NCI-H1417 treated with DMSO at 0.1 percent for 48 hours (cell line): Measurements from ENCODE around the gene HNRNPL.
"Not testable (repeated sequence)": the region's sequence is repeated elsewhere in the genome, so short reads cannot be mapped to it uniquely, and the experiment has no call there.

Source experiments
- DNase-seq: peaks from one replicate; lab custom pipeline; 2025; lab: John Stamatoyannopoulos, UW

The HNRNPL gene

DNA sequence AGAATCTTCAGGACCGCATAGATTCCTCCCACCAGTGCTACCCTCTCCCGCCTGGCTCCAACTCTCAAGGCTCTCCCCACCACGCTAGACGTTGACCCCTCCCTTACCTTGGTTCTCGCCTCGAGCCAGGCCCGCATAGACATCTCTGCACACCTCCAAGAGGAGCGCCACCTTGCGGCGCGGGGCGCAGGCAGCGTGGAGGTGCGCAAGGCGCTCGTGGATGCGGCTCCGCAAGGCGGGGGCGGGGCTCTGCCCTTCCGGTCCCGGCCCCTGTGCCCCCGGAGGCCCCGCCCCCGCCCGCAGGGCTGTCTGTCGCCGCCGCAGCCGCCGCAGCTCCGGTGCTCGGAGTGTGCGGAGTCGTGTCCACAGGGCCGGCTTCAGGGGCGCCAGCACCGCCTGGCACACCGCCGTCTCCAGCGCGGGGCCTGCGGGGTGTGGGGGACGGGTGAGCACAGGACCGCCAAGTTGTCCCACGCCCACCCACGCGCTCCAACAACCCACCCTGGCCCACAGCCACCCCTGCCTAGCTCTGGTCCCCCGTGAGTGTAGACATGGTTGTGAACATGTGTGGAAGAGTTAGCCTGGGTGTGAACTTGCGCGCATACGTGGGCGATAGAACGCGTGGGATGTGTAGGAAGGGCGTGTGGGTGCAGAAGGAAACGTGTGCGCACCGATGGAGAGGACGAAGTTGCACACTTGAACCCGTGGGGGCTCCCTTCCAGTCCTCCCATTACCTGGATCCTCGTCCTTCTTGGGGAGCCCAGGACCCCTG is 20.2 kb upstream of the HNRNPL start:
- DNase-seq: no peak

GRCh38 chr19:38869160-38869835 is 19.5 kb upstream of the HNRNPL start:
- no peak for DNase-seq

DNA sequence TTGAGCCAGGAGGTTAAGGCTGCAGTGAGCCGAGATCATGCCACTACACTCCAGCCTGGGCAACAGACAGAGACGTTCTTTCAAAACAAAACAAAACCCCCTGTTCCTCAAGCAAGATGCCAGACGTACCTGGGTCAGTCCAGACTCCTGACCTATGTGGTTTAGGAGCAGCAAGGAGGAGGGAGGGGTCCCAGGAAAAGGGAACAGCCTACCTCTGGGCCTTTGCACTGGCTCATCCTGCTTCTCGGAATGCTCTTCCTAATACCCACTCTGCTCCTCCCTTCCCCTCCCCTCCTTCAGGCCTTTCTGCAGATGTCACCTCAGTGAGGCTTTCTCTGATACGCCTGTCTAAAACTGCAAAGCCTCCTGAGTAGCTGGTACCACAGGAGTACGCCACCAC is 18.8 kb upstream of the HNRNPL start:
- no peak for DNase-seq

GRCh38 chr19:38867171-38867780 is 17.5 kb upstream of the HNRNPL start:
- DNase-seq: no peak

GRCh38 chr19:38862321-38863059 is 12.7 kb upstream of the HNRNPL start:
- peak; percentile 48 for DNase-seq

DNA sequence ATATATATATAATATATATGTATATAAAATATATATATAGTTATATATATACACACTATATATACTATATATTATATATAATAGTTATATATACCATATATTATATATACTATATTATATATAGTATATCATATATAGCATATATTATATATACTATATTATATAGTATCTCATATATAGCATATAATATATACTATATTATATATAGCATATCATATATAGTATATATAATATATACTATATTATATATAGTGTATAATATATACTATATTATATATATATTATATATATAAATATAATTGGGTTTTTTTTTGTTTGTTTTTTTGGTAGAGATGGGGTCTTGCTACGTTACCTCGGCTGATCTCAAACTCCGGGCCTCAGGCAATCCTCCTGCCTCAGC is 11.6 kb upstream of the HNRNPL start:
- no peak for DNase-seq

DNA sequence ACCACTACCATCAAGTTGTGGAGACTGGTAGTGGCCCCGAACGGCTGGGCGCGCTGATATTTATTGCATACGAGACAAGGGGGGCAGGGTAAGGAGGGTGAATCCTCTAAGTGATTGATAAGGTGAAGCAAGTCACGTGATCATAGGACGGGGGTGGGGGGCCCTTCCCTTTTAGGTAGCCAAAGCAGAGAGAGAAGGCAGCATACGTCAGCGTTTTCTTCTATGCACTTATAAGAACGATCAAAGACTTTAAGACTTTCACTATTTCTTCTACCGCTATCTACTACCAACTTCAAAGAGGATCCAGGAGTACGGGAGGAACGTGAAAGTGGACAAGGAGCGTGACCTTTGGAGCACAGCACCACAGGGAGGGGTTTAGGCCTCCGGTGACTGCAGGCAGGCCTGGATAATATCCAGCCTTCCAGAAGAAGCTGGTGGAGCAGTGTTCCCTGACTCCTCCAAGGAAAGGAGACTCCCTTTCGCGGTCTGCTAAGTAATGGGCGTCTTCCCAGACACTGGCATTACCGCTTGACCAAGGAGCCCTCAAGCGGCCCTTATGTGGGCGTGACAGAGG is 9.9 kb upstream of the HNRNPL start:
- DNase-seq: not testable (repeated sequence)

- no peak for DNase-seq
Observed at GRCh38 chr19:38856813-38857212, 7.0 kb upstream of the HNRNPL start.

DNA sequence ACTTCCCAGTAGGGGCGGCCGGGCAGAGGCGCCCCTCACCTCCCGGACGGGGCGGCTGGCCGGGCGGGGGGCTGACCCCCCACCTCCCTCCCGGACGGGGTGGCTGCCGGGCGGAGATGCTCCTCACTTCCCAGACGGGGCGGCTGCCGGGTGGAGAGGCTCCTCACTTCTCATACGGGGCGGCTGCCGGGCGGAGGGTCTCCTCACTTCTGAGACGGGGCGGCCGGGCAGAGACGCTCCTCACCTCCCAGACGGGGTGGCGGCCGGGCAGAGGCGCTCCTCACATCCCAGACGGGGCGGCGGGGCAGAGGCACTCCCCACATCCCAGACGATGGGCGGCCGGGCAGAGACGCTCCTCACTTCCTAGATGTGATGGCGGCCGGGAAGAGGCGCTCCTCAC is 6.0 kb upstream of the HNRNPL start:
- not testable (repeated sequence) for DNase-seq

- not testable (repeated sequence) for DNase-seq
Observed at GRCh38 chr19:38854961-38855360, 5.2 kb upstream of the HNRNPL start.

DNA sequence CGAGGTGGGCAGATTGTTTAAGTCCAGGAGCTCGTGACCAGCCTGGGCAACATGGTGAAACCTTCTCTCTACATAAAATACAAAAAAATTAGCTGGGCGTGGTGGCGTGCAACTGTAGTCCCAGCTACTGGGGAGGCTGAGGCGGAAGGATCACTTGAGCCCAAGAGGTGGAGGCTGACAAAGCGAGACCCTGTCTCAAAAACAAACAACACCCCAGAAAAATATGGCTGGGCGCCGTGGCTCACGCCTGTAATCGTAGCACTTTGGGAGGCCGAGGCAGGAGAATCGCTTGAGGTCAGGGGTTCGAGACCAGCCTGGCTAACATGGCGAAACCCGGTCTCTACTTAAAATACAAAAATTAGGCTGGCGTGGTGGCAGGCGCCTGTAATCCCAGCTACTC is 3.4 kb upstream of the HNRNPL start:
- no peak for DNase-seq

DNA sequence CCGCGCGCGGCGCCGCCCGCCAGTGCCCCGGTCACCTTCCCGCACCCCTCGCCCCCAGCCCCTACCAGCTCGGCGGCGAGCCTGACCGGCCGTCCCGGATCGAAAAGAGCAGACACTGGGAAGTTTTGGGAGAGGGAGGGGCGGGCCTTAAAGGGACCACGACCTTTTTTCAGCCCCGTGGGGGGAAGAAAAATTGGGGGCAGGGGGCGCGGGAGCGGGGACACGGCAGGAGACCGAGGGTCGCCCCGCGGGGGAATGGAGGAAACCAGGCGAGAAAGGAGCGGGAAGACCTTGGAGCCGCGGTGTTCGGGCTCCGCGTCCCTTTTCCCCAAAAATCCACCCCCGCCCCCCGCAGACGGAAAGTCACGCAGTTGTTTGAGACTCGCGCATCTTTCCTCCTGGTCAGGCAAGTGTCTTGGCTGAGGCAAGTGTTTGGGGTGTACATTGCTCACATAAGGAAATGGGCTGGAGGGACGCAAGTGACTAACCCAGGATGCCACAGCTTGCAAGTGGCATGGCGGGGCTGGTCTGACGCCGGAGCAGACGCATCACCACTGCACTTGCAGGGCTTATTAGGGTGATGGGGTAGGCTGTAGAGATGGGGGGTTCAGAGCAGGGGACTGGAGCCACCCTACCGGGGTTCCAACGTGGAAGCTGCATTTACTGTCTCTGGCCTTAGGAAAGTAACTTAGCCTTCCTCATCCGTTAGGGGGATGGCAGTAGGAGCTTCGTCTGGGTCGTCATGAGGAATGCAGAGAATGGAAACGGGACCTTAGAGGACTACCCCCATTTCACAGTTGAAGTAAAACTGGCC is 2.7 kb upstream of the HNRNPL start:
- no peak for DNase-seq

DNA sequence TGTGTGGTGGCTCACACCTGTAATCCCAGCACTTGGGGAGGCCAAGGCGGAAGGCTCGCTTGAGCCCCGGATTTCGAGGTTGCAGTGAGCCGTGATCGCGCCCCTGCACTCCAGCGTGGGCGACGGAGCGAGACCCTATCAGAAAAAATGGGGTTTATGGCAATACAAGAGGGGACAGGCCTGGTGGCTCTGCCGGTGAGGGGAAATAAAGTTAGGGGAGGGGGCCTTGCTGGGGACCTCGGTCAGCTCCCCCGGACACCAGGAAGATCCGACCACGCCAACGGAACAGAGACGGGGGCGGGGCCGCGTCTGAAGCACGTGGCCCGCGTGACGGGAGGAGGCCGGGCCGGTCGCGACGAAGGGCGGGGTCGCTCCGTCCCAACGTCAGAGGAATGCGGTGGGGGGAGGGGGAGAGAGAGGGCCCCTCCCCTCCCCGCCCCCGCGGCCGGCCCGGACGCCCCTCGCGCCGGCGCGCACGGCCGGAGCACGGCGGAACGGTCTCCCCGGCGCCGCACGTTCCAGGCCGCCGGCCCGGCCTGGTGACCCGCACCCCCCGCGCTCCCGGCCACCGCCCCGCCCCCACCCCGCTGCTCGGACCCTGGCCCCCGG is 1.9 kb upstream of the HNRNPL start:
- DNase-seq: peak; percentile 10

DNA sequence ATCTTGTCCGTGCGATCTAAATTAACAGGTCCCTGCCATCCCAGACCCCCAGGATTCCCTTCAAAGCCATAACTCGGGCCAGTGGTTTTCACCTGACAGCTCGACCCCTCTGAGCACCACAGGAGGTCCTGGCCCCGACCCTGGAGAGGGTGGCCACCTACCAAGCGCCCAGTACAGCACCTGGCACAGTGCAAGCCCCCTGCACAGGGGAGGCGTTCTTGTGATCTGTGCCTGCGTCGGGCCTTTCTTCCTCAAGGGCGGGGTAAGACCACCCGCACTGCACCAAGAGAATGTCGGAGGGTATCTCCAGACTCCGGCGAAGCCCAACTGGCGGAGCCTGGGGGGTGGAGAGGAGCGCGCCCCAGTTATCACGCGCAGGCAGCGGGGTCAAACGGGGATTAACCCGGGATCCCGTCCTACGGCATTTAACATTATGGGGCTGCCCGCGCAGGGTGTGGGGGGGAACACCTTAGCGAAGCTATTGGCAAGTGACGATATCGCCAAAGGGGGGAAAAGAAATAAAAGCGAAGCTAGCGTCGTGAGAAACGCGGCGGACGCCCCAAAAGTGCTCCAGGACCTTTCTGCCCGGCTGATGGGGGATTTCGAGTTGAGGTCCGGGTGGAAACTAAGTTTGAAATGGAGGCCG is 1.3 kb upstream of the HNRNPL start:
- DNase-seq: no peak

GRCh38 chr19:38850436-38850975 is 720 bp upstream of the HNRNPL start:
- no peak for DNase-seq

DNA sequence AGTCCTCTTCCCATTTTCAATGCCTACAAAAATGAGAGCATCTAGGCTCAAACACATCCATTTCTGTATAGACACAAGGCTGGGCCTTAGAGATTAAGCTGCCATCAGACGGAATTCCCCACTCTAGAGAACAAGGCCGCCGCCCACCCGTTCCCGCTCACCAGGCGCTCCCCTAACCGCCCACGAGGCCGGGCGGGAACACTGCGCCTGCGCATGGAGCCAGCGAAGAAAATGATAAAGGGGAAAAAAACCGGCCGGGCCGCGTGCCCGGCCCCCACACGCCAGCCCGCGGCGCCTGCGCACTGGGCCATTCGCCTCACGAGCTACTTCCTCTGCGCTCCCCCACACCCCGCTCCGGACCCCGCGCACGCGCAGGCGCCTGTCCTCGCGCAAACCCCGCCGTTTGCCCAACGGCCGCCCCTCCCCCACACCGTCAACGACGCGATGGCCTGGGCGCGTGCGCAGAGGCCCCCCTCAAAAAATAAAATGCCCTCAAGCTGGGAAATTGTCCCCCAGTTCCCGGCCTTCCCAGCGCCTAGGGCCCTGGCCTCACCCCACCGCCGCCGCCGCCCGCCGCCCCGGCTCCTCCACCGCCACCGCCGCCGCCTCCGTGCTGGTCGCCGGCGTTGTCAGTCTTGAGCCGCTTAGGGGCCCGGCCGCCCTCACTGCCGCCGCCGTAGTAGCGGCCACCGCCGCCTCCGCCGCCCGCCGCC is 483 bp downstream of the HNRNPL start:
- peak; percentile 74 for DNase-seq

- no peak for DNase-seq
Observed at GRCh38 chr19:38848299-38849146, 1.3 kb downstream of the HNRNPL start.

GRCh38 chr19:38846097-38846496 is 3.7 kb downstream of the HNRNPL start:
- no peak for DNase-seq
